ENCODE results near the gene CA10. TPM values are rescaled to one million over a fixed set of nuclear protein-coding genes. Genes with fewer than 3 reads are reported as not detected.

The CA10 gene
- total RNA-seq, 3 donors from 2014 or later = 0.46 to 1.2 (median 0.64) TPM

- Histone ChIP-seq H3K4me3 (no peak overlapping the region), H3K36me3 (ENCODE audit: low read depth) (no peaks in the 10 kb centered on the region), H3K4me1 (ENCODE audit: low read depth) (peaks cover 12% of the 10 kb centered on the region), H3K9me3 (no peaks in the 10 kb centered on the region)
- DNase-seq (no peak), ATAC-seq (peak; percentile 19)
- no peak for TF ChIP-seq CTCF (IDR thresholded peaks at IDR 0.05)
- intact Hi-C loops (cut with DNase I, micrococcal nuclease) = no loop called here
Observed at GRCh38 chr17:51818777-51819176, 339.7 kb downstream of the CA10 start.

- ATAC-seq (no peak), DNase-seq (no peak)
- no peak for TF ChIP-seq CTCF (IDR thresholded peaks at IDR 0.05)
- intact Hi-C loops (cut with DNase I, micrococcal nuclease) = no loop called here
- Histone ChIP-seq H3K36me3 (ENCODE audit: low read depth) (no peaks in the 10 kb centered on the region), H3K4me1 (ENCODE audit: low read depth) (peaks cover 17% of the 10 kb centered on the region), H3K4me3 (no peak overlapping the region), H3K9me3 (no peaks in the 10 kb centered on the region)
Observed at GRCh38 chr17:51817955-51818354, 340.6 kb downstream of the CA10 start.

GRCh38 chr17:51817117-51817516, 341.4 kb downstream of the CA10 start:
- ATAC-seq = no peak
- intact Hi-C loops (cut with DNase I, micrococcal nuclease) = no loop called here
- Histone ChIP-seq H3K9me3 (no peaks in the 10 kb centered on the region), H3K36me3 (ENCODE audit: low read depth) (no peaks in the 10 kb centered on the region), H3K4me3 (no peak overlapping the region), H3K4me1 (ENCODE audit: low read depth) (peaks cover 17% of the 10 kb centered on the region)
- TF ChIP-seq CTCF (IDR thresholded peaks at IDR 0.05) = no peak
- no peak for DNase-seq

GRCh38 chr17:51815097-51815496, 343.4 kb downstream of the CA10 start:
- intact Hi-C loops (cut with DNase I, micrococcal nuclease) = no loop called here
- no peaks in the 10 kb centered on the region for H3K9me3 ChIP-seq
- peaks cover 17% of the 10 kb centered on the region for H3K4me1 ChIP-seq (ENCODE audit: low read depth)
- no peak overlapping the region for H3K4me3 ChIP-seq
- no peak for DNase-seq
- no peaks in the 10 kb centered on the region for H3K36me3 ChIP-seq (ENCODE audit: low read depth)
- ATAC-seq = no peak
- TF ChIP-seq CTCF (IDR thresholded peaks at IDR 0.05) = no peak

GRCh38 chr17:51814521-51814920, 344.0 kb downstream of the CA10 start:
- intact Hi-C loops (cut with DNase I, micrococcal nuclease) = no loop called here
- ATAC-seq = peak; percentile 80

More at GRCh38 chr17:51814521-51814920, 344.0 kb downstream of the CA10 start:
- TF ChIP-seq CTCF (IDR thresholded peaks at IDR 0.05) = no peak
- no peak overlapping the region for H3K4me3 ChIP-seq
- no peaks in the 10 kb centered on the region for H3K9me3 ChIP-seq
- no peaks in the 10 kb centered on the region for H3K36me3 ChIP-seq (ENCODE audit: low read depth)
- peaks cover 17% of the 10 kb centered on the region for H3K4me1 ChIP-seq (ENCODE audit: low read depth)
- DNase-seq = peak in 1 of 3 donors; percentile 71
